Right atrium auricular region (tissue), 2 donors: ENCODE results near the gene MYL7. TPM values are rescaled to one million over a fixed set of nuclear protein-coding genes. Genes with fewer than 3 reads are reported as not detected.

Experiments used
- DNase-seq: peaks from one replicate; pipeline ENCODE4 v3.0.0-alpha.2; 2019; ENCODE audit warnings: low spot score
- H3K27ac ChIP-seq, 2 donors: fragments of 200-600 bp; sonication (generic); 1 replicate in 1 of 2; 2 replicates in 1 of 2; pipeline ENCODE4 v1.5.1; 2016 to 2019
- H3K27me3 ChIP-seq, 2 donors: fragments of 200-600 bp; sonication (generic); one replicate each; pipeline versions ENCODE4 v1.5.1 to v1.6.0; 2017 to 2019
- H3K36me3 ChIP-seq: fragments of 200-600 bp; sonication (generic); one replicate; pipeline ENCODE4 v1.5.1; 2016
- H3K4me1 ChIP-seq, 2 donors: fragments of 200-600 bp; sonication (generic); one replicate each; pipeline versions ENCODE4 v1.5.1 to v1.6.0; 2017 to 2019
- H3K4me3 ChIP-seq, 2 donors: fragments of 200-600 bp; sonication (generic); 1 replicate in 1 of 2; 2 replicates in 1 of 2; pipeline ENCODE4 v1.5.1; 2017 to 2019; ENCODE audit warnings: mild to moderate bottlenecking in 1 of 2, moderate library complexity in 1 of 2
- H3K9me3 ChIP-seq, 2 donors: fragments of 200-600 bp; sonication (generic); one replicate each; pipeline ENCODE4 v1.5.1; 2019
- CTCF ChIP-seq, 2 donors: fragments of 200-600 bp; sonication (generic); IDR thresholded peaks; one replicate each; pipeline ENCODE4 v1.5.1; 2019; ENCODE audit warnings: antibody characterized with exemption in 2 of 2
- total RNA-seq, 2 donors: library from RNA; depleted of rRNA; stranded (reverse); fragments of >200 nt; gene quantifications; one replicate each; pipeline ENCODE4 v1.1.0, GENCODE V29; 2016

MYL7 gene
- total RNA-seq, 2 donors from 2014 or later = 17,339 to 49,235 TPM

GRCh38 chr7:44119829-44120380 is 21.2 kb downstream of the MYL7 start:
- peaks cover 34% of the 10 kb centered on the region for H3K36me3 ChIP-seq
- DNase-seq = no peak
- H3K4me3 ChIP-seq = no peak overlapping the region
- TF ChIP-seq CTCF (IDR thresholded peaks at IDR 0.05) = no peak
- H3K27ac ChIP-seq = peak overlapping the region; percentile 90 to 94
- no peaks in the 10 kb centered on the region for H3K27me3 ChIP-seq
- H3K4me1 ChIP-seq = peaks cover 0 to 51% of the 10 kb centered on the region in 2 donors
- H3K9me3 ChIP-seq = no peaks in the 10 kb centered on the region

- Histone ChIP-seq H3K9me3 (no peaks in the 10 kb centered on the region), H3K36me3 (peaks cover 49% of the 10 kb centered on the region), H3K4me1 (peaks cover 0 to 64% of the 10 kb centered on the region in 2 donors), H3K4me3 (no peak overlapping the region), H3K27ac (no peak overlapping the region), H3K27me3 (no peaks in the 10 kb centered on the region)
- no peak for DNase-seq
- no peak for TF ChIP-seq CTCF (IDR thresholded peaks at IDR 0.05)
Measured at GRCh38 chr7:44117801-44118429, 23.2 kb downstream of the MYL7 start.

- no peaks in the 10 kb centered on the region for H3K27me3 ChIP-seq
- H3K27ac ChIP-seq = no peak overlapping the region
- H3K4me3 ChIP-seq = no peak overlapping the region
- DNase-seq = no peak
- H3K36me3 ChIP-seq = peaks cover 58% of the 10 kb centered on the region
- peaks cover 0 to 55% of the 10 kb centered on the region in 2 donors for H3K4me1 ChIP-seq
- TF ChIP-seq CTCF (IDR thresholded peaks at IDR 0.05) = no peak
- no peaks in the 10 kb centered on the region for H3K9me3 ChIP-seq
Measured at GRCh38 chr7:44116789-44117666, 24.1 kb downstream of the MYL7 start.

GRCh38 chr7:44116087-44116788 is 24.9 kb downstream of the MYL7 start:
- TF ChIP-seq CTCF (IDR thresholded peaks at IDR 0.05) = no peak
- Histone ChIP-seq H3K9me3 (no peaks in the 10 kb centered on the region), H3K27ac (no peak overlapping the region), H3K36me3 (peaks cover 65% of the 10 kb centered on the region), H3K27me3 (no peaks in the 10 kb centered on the region), H3K4me1 (peaks cover 0 to 48% of the 10 kb centered on the region in 2 donors), H3K4me3 (no peak overlapping the region)
- no peak for DNase-seq

- Histone ChIP-seq H3K36me3 (peaks cover 80% of the 10 kb centered on the region), H3K4me3 (no peak overlapping the region), H3K27me3 (no peaks in the 10 kb centered on the region), H3K9me3 (no peaks in the 10 kb centered on the region), H3K4me1 (peaks cover 0 to 33% of the 10 kb centered on the region in 2 donors), H3K27ac (peak overlapping the region; percentile 54 to 75)
- no peak for TF ChIP-seq CTCF (IDR thresholded peaks at IDR 0.05)
- DNase-seq = no peak
Measured at GRCh38 chr7:44114586-44115310, 26.4 kb downstream of the MYL7 start.
